ENCODE data around the gene MFAP4.

The MFAP4 gene

DNA sequence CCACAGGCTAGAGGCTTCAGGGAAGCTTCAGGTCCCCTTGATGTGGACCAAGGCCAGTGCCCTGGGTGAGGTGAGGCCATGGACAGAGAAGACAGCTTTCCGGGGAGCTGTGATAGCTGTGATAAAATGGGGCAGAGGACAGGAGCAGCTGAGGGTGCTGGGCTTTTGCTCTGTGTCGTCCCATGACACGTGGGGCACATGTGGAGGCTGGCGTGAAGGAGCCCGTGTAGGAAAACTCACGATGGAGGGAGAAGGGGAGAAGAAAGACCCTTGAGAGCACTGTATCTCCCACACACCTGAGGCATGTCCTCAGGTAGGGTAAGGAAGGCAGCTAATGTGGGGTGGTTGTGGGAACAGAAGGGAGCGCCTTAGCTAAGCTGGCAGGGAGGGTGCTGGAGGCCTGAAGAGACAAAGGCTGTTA lies 45.8 kb downstream of the MFAP4 start:
- DNase-seq (ENCODE audit: extremely low spot score, insufficient read length, low read depth), result no peak
- no peak for FAIRE-seq

DNA sequence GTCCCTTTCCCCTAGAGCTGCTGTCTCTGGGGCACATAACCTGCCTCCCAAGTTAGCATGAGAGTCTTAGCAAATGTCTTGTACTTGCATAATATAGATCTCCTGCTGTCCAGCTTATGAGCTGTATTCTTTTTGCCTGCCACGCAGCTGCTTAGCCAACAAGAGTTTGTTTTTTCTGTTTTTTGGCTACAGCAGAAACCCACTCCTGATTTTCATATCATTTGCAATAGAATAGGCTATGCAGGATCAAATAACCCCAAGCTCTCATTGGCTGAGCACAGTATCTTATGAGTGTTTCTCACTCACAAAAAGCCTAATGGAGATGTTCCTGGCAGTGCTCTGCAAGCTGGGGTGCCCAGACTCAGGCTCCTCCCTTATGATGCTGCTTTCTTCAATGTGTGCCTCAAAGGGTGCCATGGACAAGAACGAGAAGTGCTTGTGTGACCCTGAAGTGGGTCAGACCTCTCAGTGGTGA lies 47.6 kb downstream of the MFAP4 start:
- no peak for FAIRE-seq
- no peak for DNase-seq (ENCODE audit: extremely low spot score, insufficient read length, low read depth)

DNA sequence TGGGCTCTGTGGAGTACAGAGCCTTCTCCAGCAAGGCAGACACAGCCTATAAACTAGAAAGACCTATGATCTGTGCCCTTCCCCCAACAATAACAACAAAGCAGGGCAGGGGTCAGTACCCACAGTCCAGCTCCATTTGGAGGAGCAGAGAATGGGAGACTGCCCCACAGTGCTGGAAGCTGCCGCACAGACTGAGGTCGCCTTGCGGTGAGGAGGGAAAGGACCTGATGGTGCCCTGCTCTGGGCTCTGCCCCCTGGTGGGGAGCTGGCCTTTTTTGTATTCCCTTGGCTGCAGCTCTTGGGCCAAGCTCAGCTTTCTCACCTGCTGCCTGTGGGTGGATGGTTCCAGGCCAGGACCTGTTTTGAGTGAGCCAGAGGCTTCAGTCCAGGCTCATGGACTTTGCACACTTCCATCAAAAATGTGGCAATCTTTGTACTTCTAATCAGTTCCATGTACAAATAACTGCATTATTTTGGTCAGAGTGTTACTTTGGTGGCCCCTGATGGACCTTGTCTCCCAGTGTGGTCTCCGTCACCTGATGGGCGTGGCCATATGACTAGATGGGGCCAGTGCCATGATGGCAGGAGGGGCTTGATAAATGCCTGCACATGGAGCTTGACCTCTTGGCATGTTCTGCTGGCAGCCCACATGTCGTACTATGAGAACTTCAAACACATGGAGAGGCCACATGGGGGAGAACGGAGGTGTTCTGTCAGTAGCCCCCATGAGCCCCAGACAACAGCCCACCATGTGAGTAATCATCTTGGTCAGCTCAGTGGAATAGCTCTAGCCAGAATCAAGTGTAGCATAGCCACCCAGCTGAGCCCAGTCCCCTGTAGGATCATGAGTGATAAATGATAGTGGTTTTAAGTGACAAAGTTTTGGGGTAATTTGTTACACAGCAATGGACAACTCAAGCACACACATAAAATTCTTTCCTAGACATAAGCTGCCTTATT lies 48.7 kb downstream of the MFAP4 start:
- peak; percentile 72 for DNase-seq (ENCODE audit: extremely low spot score, insufficient read length, low read depth)

DNA sequence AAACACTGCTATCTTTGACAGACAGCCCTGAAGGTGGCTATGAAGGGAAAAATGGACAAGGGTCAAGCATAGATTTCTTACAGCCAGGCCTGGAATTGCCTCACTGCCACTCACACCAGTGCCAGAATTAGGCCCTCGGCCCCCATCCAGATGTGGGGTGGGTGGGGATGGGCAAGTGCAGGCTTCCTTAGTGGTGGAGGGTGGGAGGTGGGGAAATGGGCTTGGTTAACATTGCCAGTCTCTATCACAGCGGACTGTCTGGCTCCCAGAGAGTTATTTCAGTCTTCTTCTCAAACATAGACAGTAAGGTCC lies 49.3 kb downstream of the MFAP4 start:
- DNase-seq (ENCODE audit: extremely low spot score, insufficient read length, low read depth), result no peak
- FAIRE-seq, result no peak

More for the DNA sequence above, 48.7 kb downstream of the MFAP4 start:
- FAIRE-seq, result peak; percentile 90

DNA sequence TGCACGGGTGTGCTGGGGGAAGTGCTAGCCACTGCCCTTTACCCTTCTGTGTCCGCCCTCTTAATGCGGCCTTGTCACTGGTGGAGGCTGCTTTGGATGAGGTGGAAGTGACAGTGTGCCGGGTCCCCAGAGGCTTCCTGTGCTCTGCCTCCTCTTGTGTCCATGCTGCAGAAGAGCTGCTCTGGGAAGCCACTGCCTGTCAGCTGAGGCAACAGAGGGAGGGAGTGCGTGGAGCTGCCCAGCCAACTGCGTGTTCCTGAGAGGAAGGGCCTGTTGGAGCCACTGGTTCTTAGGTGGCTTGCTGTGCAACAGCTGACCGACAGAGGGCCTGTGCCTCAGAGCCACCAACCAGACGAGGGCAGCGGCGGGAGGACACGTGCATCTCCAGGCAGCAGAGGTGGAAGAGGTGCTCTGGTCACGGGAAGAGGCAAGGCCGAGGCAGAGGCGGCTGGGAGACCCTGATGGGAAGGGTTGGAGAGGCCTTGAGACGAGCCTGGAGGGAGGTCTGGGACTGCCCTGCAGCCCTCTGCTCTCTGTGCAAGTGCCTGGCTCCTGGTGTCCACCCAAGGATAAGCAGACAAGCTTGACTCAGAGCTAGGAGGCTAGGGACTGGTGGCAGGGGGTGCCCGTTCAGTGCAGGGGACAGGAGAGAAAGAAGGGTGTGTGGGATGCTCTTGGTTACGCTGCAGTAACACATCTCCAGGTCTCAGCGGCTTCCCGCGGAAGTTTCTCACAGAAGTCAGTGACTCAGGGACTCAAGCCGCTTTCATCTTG lies 49.9 kb downstream of the MFAP4 start:
- no peak for DNase-seq (ENCODE audit: extremely low spot score, insufficient read length, low read depth)
- FAIRE-seq, result no peak

DNA sequence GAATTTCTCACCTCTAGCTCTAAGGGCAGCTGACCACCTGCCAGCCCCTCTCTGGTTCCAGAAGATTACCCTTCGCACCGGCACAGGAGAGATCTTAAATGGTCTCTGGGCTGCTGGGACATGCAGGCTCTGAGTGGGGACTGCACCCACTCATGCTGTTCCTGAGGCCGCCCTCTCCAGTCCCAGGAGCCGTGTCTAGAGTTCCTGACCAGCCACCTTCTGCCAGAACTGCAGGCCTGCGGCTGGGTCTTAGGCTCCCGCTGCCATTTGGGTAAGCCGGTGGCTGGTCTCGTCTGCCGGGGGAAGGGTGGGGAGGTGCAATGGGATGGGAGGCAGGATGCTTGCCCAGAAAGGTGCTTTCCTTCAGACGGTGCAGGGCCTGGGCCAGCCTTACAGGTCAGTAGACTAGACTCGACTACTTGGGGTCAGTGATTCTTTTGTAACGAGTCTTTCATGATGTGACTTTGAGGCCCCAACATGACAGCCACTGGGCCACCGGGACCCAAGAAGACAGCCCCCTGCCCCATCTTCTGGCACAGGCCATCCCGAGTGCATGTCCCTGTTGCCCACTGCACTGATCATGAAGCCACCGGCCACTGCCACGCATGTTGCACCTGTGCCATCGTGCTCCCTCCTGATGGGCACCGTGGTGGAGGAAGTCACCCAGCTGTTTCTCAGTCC lies 50.9 kb downstream of the MFAP4 start:
- no peak for DNase-seq (ENCODE audit: extremely low spot score, insufficient read length, low read depth)
- no peak for FAIRE-seq

DNA sequence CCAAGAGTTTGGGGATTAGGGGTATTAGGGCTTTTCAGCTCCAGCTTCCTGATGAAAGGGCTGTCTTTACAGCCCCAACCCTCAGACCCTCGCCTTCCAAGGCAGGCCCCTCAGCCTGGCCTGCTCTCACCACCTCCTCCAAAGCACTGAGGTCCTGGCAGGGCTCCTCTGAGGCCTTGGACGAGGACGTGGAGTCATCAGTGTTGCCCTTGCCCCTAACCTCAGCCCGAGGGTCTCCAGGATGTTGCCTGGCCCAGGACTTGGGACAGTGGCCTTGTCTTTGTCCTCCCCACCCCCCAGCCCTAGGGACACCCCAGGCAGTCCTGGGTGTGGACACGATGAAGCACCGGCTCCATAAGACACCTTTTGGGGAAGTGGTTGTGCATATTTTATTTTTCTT lies 52.7 kb downstream of the MFAP4 start:
- DNase-seq (ENCODE audit: extremely low spot score, insufficient read length, low read depth) (no peak), FAIRE-seq (no peak)

DNA sequence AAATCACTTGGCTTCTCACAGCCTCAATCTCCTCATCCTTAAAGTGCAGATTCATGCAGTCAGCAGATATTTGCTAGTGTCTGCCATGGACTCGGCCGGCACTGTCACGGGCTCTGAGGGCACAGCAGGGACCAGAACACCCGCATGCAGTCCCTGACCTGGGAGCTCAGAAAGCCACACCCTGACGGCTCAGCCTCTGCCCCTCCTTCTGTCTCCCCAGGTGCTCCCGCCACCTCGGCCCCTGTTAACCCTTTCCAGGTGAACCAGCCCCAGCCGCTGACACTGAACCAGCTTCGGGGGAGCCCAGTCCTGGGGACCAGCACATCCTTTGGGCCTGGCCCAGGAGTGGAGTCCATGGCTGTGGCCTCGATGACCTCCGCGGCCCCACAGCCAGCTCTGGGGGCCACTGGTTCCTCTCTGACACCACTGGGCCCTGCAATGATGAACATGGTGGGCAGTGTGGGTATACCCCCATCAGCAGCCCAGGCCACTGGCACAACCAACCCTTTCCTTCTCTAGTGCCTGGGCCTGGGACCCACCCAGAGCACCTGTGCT lies 53.2 kb downstream of the MFAP4 start:
- no peak for DNase-seq (ENCODE audit: extremely low spot score, insufficient read length, low read depth)
- no peak for FAIRE-seq
